HEK293 (cell line): ENCODE measurements around the gene CRK.

ENCODE experiments used
- CTCF ChIA-PET: fragments of 350-600 bp; formaldehyde crosslinking; extraction: SDS; loops from one replicate; lab custom pipeline; 2021; ENCODE audit warnings: antibody characterized with exemption; lab: Yijun Ruan, JAX
- POLR2A ChIA-PET: fragments of 300-600 bp; formaldehyde crosslinking; extraction: SDS; loops from one replicate; lab custom pipeline; 2020; ENCODE audit warnings: antibody characterized with exemption, inconsistent platforms; lab: Yijun Ruan, JAX
- H3K27ac ChIP-seq: fragments of 200-500 bp; sonication (Bioruptor generic); 2 replicates; pipeline ENCODE4 v1.5.1; 2014; ENCODE audit warnings: low read depth, low read length, control low read depth, inconsistent platforms; ENCODE audit errors: extremely low read depth
- H3K36me3 ChIP-seq, 2 experiments: fragments of 200-500 bp in 1 of 2; sonication (Bioruptor generic) in 1 of 2; 1 replicate in 1 of 2; 2 replicates in 1 of 2; pipeline ENCODE4 v1.5.1; 2014 to 2017; ENCODE audit warnings: inconsistent platforms in 2 of 2, low read length in 2 of 2; ENCODE audit not compliant: control insufficient read depth in 2 of 2, insufficient read depth in 1 of 2
- H3K4me1 ChIP-seq: fragments of 200-500 bp; sonication (Bioruptor generic); 2 replicates; pipeline ENCODE4 v1.5.1; 2014; ENCODE audit warnings: mild to moderate bottlenecking, low read length, inconsistent platforms; ENCODE audit not compliant: control insufficient read depth, insufficient read depth
- H3K4me3 ChIP-seq: 2 replicates; pipeline ENCODE4 v1.5.1; 2011; ENCODE audit warnings: low read depth, mild to moderate bottlenecking, control low read depth, low read length, moderate library complexity
- H3K9me3 ChIP-seq: fragments of 200-500 bp; sonication (Bioruptor generic); 2 replicates; pipeline ENCODE4 v1.5.1; 2014; ENCODE audit warnings: low read depth, low read length, inconsistent platforms; ENCODE audit not compliant: control insufficient read depth, insufficient read depth
- GLI4 ChIP-seq: fragments of 450-650 bp; formaldehyde crosslinking; IDR thresholded peaks from 2 replicates; pipeline ENCODE4 v1.5.1; 2016; ENCODE audit warnings: missing biosample characterization, missing genetic modification characterization
- GLIS1 ChIP-seq: fragments of 450-650 bp; formaldehyde crosslinking; IDR thresholded peaks from 2 replicates; pipeline ENCODE4 v1.5.1; 2016; ENCODE audit warnings: missing biosample characterization, missing genetic modification characterization
- KLF8 ChIP-seq: fragments of 450-650 bp; formaldehyde crosslinking; IDR thresholded peaks from 2 replicates; pipeline ENCODE4 v1.5.1; 2016; ENCODE audit warnings: missing biosample characterization, missing genetic modification characterization
- KLF9 ChIP-seq: fragments of 450-650 bp; formaldehyde crosslinking; IDR thresholded peaks from 2 replicates; pipeline ENCODE4 v1.5.1; 2016; ENCODE audit warnings: missing biosample characterization, missing genetic modification characterization, low read depth
- PATZ1 ChIP-seq: fragments of 450-650 bp; formaldehyde crosslinking; IDR thresholded peaks from 2 replicates; pipeline ENCODE4 v1.5.1; 2016; ENCODE audit warnings: missing biosample characterization, missing genetic modification characterization
- PRDM1 ChIP-seq: fragments of 450-650 bp; formaldehyde crosslinking; IDR thresholded peaks from 2 replicates; pipeline ENCODE4; 2016; ENCODE audit warnings: missing biosample characterization, missing genetic modification characterization
- TCF7L2 ChIP-seq: IDR thresholded peaks from 2 replicates; pipeline ENCODE4 v1.6.1; 2011; ENCODE audit warnings: low read depth, mild to moderate bottlenecking, inconsistent platforms, low read length, moderate library complexity, borderline replicate concordance
- WT1 ChIP-seq: fragments of 450-650 bp; formaldehyde crosslinking; IDR thresholded peaks from 2 replicates; pipeline ENCODE4 v1.5.1; 2016; ENCODE audit warnings: missing biosample characterization, missing genetic modification characterization
- ZBTB20 ChIP-seq: fragments of 450-650 bp; formaldehyde crosslinking; IDR thresholded peaks from 2 replicates; pipeline ENCODE4 v1.5.1; 2016; ENCODE audit warnings: missing biosample characterization, missing genetic modification characterization
- ZFHX2 ChIP-seq: fragments of 450-650 bp; formaldehyde crosslinking; conservative IDR thresholded peaks from 2 replicates; pipeline ENCODE4 v1.5.1; 2016; ENCODE audit warnings: missing biosample characterization, missing genetic modification characterization
- ZFP37 ChIP-seq: fragments of 450-650 bp; formaldehyde crosslinking; IDR thresholded peaks from 2 replicates; pipeline ENCODE4 v1.5.1; 2016; ENCODE audit warnings: missing biosample characterization, missing genetic modification characterization
- ZFP69B ChIP-seq: fragments of 450-650 bp; formaldehyde crosslinking; IDR thresholded peaks from 2 replicates; pipeline ENCODE4 v1.5.1; 2016; ENCODE audit warnings: missing biosample characterization, missing genetic modification characterization
- ZIC2 ChIP-seq: fragments of 450-650 bp; formaldehyde crosslinking; IDR thresholded peaks from 2 replicates; pipeline ENCODE4 v1.5.1; 2016; ENCODE audit warnings: missing biosample characterization, missing genetic modification characterization
- ZNF121 ChIP-seq: fragments of 450-650 bp; formaldehyde crosslinking; IDR thresholded peaks from 2 replicates; pipeline ENCODE4 v1.5.1; 2016; ENCODE audit warnings: missing biosample characterization, missing genetic modification characterization
- ZNF157 ChIP-seq: fragments of 450-650 bp; formaldehyde crosslinking; IDR thresholded peaks from 2 replicates; pipeline ENCODE4 v1.5.1; 2016; ENCODE audit warnings: missing biosample characterization, missing genetic modification characterization
- ZNF175 ChIP-seq: fragments of 450-650 bp; formaldehyde crosslinking; IDR thresholded peaks from 2 replicates; pipeline ENCODE4 v1.5.1; 2016; ENCODE audit warnings: missing biosample characterization, missing genetic modification characterization
- ZNF2 ChIP-seq: fragments of 450-650 bp; formaldehyde crosslinking; IDR thresholded peaks from 2 replicates; pipeline ENCODE4 v1.5.1; 2016; ENCODE audit warnings: missing biosample characterization, missing genetic modification characterization
- ZNF292 ChIP-seq: fragments of 450-650 bp; formaldehyde crosslinking; IDR thresholded peaks from 2 replicates; pipeline ENCODE4 v1.5.1; 2016; ENCODE audit warnings: low read depth, missing biosample characterization, missing genetic modification characterization, borderline replicate concordance
- ZNF335 ChIP-seq: fragments of 450-650 bp; formaldehyde crosslinking; conservative IDR thresholded peaks from 2 replicates; pipeline ENCODE4 v1.5.1; 2016; ENCODE audit warnings: missing biosample characterization, missing genetic modification characterization
- ZNF354C ChIP-seq: fragments of 450-650 bp; formaldehyde crosslinking; IDR thresholded peaks from 2 replicates; pipeline ENCODE4 v1.5.1; 2016; ENCODE audit warnings: missing biosample characterization, missing genetic modification characterization, low read depth, borderline replicate concordance
- ZNF394 ChIP-seq: fragments of 450-650 bp; formaldehyde crosslinking; IDR thresholded peaks from 2 replicates; pipeline ENCODE4 v1.5.1; 2016; ENCODE audit warnings: missing biosample characterization, missing genetic modification characterization, mild to moderate bottlenecking, moderate library complexity, borderline replicate concordance
- ZNF433 ChIP-seq: fragments of 450-650 bp; formaldehyde crosslinking; IDR thresholded peaks from 2 replicates; pipeline ENCODE4 v1.5.1; 2016; ENCODE audit warnings: missing biosample characterization, missing genetic modification characterization, low read depth
- ZNF501 ChIP-seq: fragments of 450-650 bp; formaldehyde crosslinking; IDR thresholded peaks from 2 replicates; pipeline ENCODE4 v1.5.1; 2016; ENCODE audit warnings: missing biosample characterization, missing genetic modification characterization
- ZNF514 ChIP-seq: fragments of 450-650 bp; formaldehyde crosslinking; IDR thresholded peaks from 2 replicates; pipeline ENCODE4 v1.5.1; 2016; ENCODE audit warnings: missing biosample characterization, missing genetic modification characterization
- ZNF548 ChIP-seq: fragments of 450-650 bp; formaldehyde crosslinking; IDR thresholded peaks from 2 replicates; pipeline ENCODE4 v1.5.1; 2016; ENCODE audit warnings: missing biosample characterization, missing genetic modification characterization
- ZNF585B ChIP-seq: fragments of 450-650 bp; formaldehyde crosslinking; IDR thresholded peaks from 2 replicates; pipeline ENCODE4 v1.5.1; 2016; ENCODE audit warnings: missing biosample characterization, missing genetic modification characterization
- ZNF600 ChIP-seq: fragments of 450-650 bp; formaldehyde crosslinking; IDR thresholded peaks from 2 replicates; pipeline ENCODE4 v1.5.1; 2016; ENCODE audit warnings: missing biosample characterization, missing genetic modification characterization
- ZNF629 ChIP-seq: fragments of 450-650 bp; formaldehyde crosslinking; IDR thresholded peaks from 2 replicates; pipeline ENCODE4 v1.5.1; 2017; ENCODE audit warnings: missing biosample characterization, missing genetic modification characterization
- ZNF664 ChIP-seq: fragments of 450-650 bp; formaldehyde crosslinking; IDR thresholded peaks from 2 replicates; pipeline ENCODE4 v1.5.1; 2016; ENCODE audit warnings: missing biosample characterization, missing genetic modification characterization
- ZNF76 ChIP-seq: fragments of 450-650 bp; formaldehyde crosslinking; IDR thresholded peaks from 2 replicates; pipeline ENCODE4; 2016; ENCODE audit warnings: low read depth, missing biosample characterization, missing genetic modification characterization, borderline replicate concordance
- ZNF776 ChIP-seq: fragments of 450-650 bp; formaldehyde crosslinking; IDR thresholded peaks from 2 replicates; pipeline ENCODE4 v1.5.0; 2017; ENCODE audit warnings: missing biosample characterization, missing genetic modification characterization, borderline replicate concordance
- ZSCAN16 ChIP-seq: fragments of 450-650 bp; formaldehyde crosslinking; IDR thresholded peaks from 2 replicates; pipeline ENCODE4 v1.5.1; 2016; ENCODE audit warnings: missing biosample characterization, missing genetic modification characterization
- TF ChIP-seq, protein P1 (sequence below): fragments of 450-650 bp; formaldehyde crosslinking; IDR thresholded peaks from 2 replicates; pipeline ENCODE4 v1.5.1; 2016; ENCODE audit warnings: missing biosample characterization, missing genetic modification characterization
- TF ChIP-seq, protein P2 (sequence below): fragments of 450-650 bp; formaldehyde crosslinking; IDR thresholded peaks from 2 replicates; pipeline ENCODE4 v1.5.1; 2017; ENCODE audit warnings: missing biosample characterization, missing genetic modification characterization
- TF ChIP-seq, protein P3 (sequence below): fragments of 450-650 bp; formaldehyde crosslinking; IDR thresholded peaks from 2 replicates; pipeline ENCODE4 v1.5.1; 2016; ENCODE audit warnings: missing biosample characterization, missing genetic modification characterization

The CRK gene

GRCh38 chr17:1455291-1455796 is 688 bp downstream of the CRK start:
- Histone ChIP-seq H3K4me1 (peaks cover 7% of the 10 kb centered on the region), H3K4me3 (peak overlapping the region; percentile 98), H3K27ac (peak overlapping the region; percentile 92), H3K9me3 (no peaks in the 10 kb centered on the region), H3K36me3 (peaks cover 14 to 16% of the 10 kb centered on the region in 2 experiments)
- ChIA-PET CTCF (interaction anchor here (0.5 to 5.5 kb wide), 3 partner anchors 20 to 241 kb away, joined by 3 to 23 read pairs (median 3); no protein-coding TSS in a partner anchor), POLR2A (interaction anchor here (0.5 to 2.1 kb wide), 6 partner anchors 22 to 90 kb away, joined by 4 to 14 read pairs (median 4); partner anchors contain the start of genes INPP5K and YWHAE)
- TF ChIP-seq ZFP37 (0 out of 2 replicates have a peak, but pooled peaks have one; percentile 26), KLF9 (tag by site-specific recombination) (peak; percentile 27; the same call in 1 of the 2 replicates), ZNF776 (tag by site-specific recombination) (no peak), GLIS1 (peak; percentile 75), ZFHX2 (peak; percentile 56), PATZ1 (tag by site-specific recombination) (peak; percentile 77), ZNF501 (tag by site-specific recombination) (0 out of 2 replicates have a peak, but pooled peaks have one; percentile 19), ZNF585B (tag by site-specific recombination) (no peak), ZNF664 (tag by site-specific recombination) (no peak), GLI4 (tag by site-specific recombination) (no peak), ZNF76 (tag by site-specific recombination) (peak; percentile 34; the same call in 1 of the 2 replicates), ZNF433 (tag by site-specific recombination) (no peak), ZNF175 (tag by site-specific recombination) (no peak), ZNF394 (tag by site-specific recombination) (0 out of 2 replicates have a peak, but pooled peaks have one; percentile 5), ZNF2 (tag by site-specific recombination) (no peak), WT1 (tag by site-specific recombination) (no peak), ZNF335 (tag by site-specific recombination) (peak; percentile 81), ZBTB20 (tag by site-specific recombination) (peak; percentile 84), TCF7L2 (no peak), ZNF121 (peak; percentile 33; the same call in 1 of the 2 replicates), ZNF548 (tag by site-specific recombination) (no peak), ZSCAN16 (no peak), ZNF354C (no peak), ZNF157 (no peak), ZFP69B (tag by site-specific recombination) (no peak), ZIC2 (peak; percentile 84), ZNF292 (tag by site-specific recombination) (no peak), ZNF629 (no peak), PRDM1 (tag by site-specific recombination) (no peak), ZNF514 (tag by site-specific recombination) (no peak), ZNF600 (peak; percentile 43; the same call in 1 of the 2 replicates), KLF8 (tag by site-specific recombination) (peak; percentile 83; the same call in 1 of the 2 replicates)
- TF ChIP-seq, protein P1, sequence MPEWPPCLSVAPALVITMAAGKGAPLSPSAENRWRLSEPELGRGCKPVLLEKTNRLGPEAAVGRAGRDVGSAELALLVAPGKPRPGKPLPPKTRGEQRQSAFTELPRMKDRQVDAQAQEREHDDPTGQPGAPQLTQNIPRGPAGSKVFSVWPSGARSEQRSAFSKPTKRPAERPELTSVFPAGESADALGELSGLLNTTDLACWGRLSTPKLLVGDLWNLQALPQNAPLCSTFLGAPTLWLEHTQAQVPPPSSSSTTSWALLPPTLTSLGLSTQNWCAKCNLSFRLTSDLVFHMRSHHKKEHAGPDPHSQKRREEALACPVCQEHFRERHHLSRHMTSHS (tag by site-specific recombination): no peak
- TF ChIP-seq, protein P2, sequence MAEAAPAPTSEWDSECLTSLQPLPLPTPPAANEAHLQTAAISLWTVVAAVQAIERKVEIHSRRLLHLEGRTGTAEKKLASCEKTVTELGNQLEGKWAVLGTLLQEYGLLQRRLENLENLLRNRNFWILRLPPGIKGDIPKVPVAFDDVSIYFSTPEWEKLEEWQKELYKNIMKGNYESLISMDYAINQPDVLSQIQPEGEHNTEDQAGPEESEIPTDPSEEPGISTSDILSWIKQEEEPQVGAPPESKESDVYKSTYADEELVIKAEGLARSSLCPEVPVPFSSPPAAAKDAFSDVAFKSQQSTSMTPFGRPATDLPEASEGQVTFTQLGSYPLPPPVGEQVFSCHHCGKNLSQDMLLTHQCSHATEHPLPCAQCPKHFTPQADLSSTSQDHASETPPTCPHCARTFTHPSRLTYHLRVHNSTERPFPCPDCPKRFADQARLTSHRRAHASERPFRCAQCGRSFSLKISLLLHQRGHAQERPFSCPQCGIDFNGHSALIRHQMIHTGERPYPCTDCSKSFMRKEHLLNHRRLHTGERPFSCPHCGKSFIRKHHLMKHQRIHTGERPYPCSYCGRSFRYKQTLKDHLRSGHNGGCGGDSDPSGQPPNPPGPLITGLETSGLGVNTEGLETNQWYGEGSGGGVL (tag by site-specific recombination): peak; percentile 21; the same call in 1 of the 2 replicates
- TF ChIP-seq, protein P3, sequence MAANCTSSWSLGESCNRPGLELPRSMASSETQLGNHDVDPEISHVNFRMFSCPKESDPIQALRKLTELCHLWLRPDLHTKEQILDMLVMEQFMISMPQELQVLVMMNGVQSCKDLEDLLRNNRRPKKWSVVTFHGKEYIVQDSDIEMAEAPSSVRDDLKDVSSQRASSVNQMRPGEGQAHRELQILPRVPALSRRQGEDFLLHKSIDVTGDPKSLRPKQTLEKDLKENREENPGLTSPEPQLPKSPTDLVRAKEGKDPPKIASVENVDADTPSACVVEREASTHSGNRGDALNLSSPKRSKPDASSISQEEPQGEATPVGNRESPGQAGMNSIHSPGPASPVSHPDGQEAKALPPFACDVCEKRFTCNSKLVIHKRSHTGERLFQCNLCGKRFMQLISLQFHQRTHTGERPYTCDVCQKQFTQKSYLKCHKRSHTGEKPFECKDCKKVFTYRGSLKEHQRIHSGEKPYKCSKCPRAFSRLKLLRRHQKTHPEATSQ (tag by site-specific recombination): no peak
